Glutamatergic neuron (in vitro differentiated cells): ENCODE results near the gene IL4. TPM values are rescaled to one million over a fixed set of nuclear protein-coding genes. Genes with fewer than 3 reads are reported as not detected.

Source experiments
- DNase-seq: peaks from one replicate; pipeline ENCODE4 v3.0.0; 2022
- H3K27ac Mint-ChIP-seq: one replicate; pipeline ENCODE4 v1.8.0; 2020; ENCODE audit warnings: mild to moderate bottlenecking, mixed read lengths, inconsistent platforms; ENCODE audit not compliant: unreplicated experiment
- H3K27me3 Mint-ChIP-seq: one replicate; pipeline ENCODE4 v1.8.0; 2020; ENCODE audit warnings: mild to moderate bottlenecking, moderate library complexity, mixed read lengths, inconsistent platforms; ENCODE audit not compliant: unreplicated experiment
- H3K36me3 Mint-ChIP-seq: one replicate; pipeline ENCODE4 v1.8.0; 2020; ENCODE audit warnings: mild to moderate bottlenecking, mixed read lengths, inconsistent platforms; ENCODE audit not compliant: unreplicated experiment
- H3K4me1 Mint-ChIP-seq: one replicate; pipeline ENCODE4 v1.8.0; 2020; ENCODE audit warnings: mild to moderate bottlenecking, low read depth, mixed read lengths, inconsistent platforms; ENCODE audit not compliant: unreplicated experiment
- H3K4me3 Mint-ChIP-seq: one replicate; pipeline ENCODE4 v1.8.0; 2020; ENCODE audit warnings: mild to moderate bottlenecking, mixed read lengths, inconsistent platforms; ENCODE audit not compliant: unreplicated experiment
- H3K9me3 Mint-ChIP-seq: one replicate; pipeline ENCODE4 v1.8.0; 2020; ENCODE audit warnings: mild to moderate bottlenecking, moderate library complexity, mixed read lengths, inconsistent platforms; ENCODE audit not compliant: unreplicated experiment
- total RNA-seq: library from RNA; stranded (reverse); fragmentation: NEBNext Ultra II Directional; extraction: Animal tissue kit (Norgen Biotek cat#: 25700); gene quantifications from one replicate; pipeline ENCODE4 v1.2.1, GENCODE V29; 2021; ENCODE audit not compliant: unreplicated experiment
- TF ChIP-seq, protein P1 (sequence below): fragments of 200-600 bp; sonication (generic); IDR thresholded peaks from one replicate; pipeline ENCODE4 v1.5.0; 2021; ENCODE audit not compliant: partially characterized antibody, unreplicated experiment

IL4 gene
- total RNA-seq, 1 donor from 2014 or later = not detected

DNA sequence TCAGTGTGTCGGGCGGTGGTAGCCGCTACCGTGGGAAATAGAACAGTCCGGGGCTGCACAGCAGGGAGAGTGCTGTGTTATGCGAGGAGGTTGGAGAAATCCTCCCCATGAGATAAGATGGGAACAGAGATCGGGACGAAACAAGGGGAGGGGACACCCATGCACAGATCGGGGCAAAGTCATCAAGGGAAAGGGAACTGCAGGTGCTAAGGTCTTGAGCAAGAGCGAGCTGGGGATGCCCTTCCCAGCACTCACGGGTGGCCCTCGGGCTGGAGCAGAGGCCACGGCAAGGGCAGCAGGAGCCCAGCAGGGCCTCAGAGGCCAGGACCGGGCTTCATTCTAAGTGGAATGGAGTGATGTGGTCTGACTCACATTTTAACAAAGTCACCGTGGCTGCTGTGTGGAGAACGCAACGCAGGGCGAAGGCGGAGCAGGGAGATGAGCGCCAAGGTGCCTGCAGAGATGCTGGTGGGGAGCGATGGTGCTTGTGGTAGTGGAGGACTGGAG lies 8.2 kb upstream of the IL4 start:
- Mint-ChIP-seq H3K4me1 (peaks cover 16% of the 10 kb centered on the region), H3K36me3 (no peaks in the 10 kb centered on the region), H3K27me3 (peaks cover 7% of the 10 kb centered on the region), H3K27ac (no peak overlapping the region), H3K9me3 (peaks cover 8% of the 10 kb centered on the region), H3K4me3 (no peak overlapping the region)
- TF ChIP-seq, protein P1, sequence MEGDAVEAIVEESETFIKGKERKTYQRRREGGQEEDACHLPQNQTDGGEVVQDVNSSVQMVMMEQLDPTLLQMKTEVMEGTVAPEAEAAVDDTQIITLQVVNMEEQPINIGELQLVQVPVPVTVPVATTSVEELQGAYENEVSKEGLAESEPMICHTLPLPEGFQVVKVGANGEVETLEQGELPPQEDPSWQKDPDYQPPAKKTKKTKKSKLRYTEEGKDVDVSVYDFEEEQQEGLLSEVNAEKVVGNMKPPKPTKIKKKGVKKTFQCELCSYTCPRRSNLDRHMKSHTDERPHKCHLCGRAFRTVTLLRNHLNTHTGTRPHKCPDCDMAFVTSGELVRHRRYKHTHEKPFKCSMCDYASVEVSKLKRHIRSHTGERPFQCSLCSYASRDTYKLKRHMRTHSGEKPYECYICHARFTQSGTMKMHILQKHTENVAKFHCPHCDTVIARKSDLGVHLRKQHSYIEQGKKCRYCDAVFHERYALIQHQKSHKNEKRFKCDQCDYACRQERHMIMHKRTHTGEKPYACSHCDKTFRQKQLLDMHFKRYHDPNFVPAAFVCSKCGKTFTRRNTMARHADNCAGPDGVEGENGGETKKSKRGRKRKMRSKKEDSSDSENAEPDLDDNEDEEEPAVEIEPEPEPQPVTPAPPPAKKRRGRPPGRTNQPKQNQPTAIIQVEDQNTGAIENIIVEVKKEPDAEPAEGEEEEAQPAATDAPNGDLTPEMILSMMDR = no peak
- no peak for DNase-seq

DNA sequence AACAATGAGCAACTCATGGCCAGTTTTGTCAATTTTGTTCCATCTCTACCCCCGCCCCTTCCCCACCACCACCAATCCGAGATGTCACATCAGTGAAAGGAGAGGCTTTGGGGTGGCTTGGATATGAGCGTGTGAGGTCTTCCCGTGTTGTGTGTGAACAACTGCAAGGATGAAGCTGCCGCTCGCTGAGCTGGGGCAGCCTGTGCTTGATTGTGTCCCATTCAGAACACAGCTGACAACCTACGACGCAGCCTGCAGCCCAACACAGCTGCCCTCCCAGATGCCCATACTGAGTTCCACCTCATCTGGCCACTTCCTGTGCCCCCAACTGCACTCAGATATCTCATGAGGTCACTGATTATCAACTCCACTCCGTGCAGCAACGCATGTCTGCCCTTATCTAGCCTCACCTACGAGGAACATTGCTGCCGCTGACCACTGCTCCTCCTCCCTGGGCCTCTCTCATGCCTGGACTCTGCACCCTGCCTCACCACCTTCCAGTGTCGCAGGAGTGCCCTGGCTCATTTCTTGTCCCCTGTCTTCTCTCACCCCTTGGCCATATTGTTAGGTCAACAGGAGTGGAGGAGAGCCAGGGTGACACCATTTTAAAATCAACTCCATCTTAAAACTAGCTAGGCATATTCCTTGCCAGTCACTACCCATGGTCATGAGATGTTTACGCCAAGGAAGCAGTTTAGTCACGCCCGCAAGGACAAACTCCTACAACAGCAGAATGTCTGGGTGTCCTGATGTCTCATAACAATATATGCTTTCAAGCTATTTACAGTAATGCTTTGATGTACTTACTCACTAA lies 7.3 kb upstream of the IL4 start:
- H3K9me3 Mint-ChIP-seq = peaks cover 5% of the 10 kb centered on the region
- peaks cover 7% of the 10 kb centered on the region for H3K27me3 Mint-ChIP-seq
- H3K36me3 Mint-ChIP-seq = no peaks in the 10 kb centered on the region
- H3K27ac Mint-ChIP-seq = no peak overlapping the region
- peaks cover 14% of the 10 kb centered on the region for H3K4me1 Mint-ChIP-seq
- H3K4me3 Mint-ChIP-seq = no peak overlapping the region
- no peak for DNase-seq
- TF ChIP-seq, protein P1 = no peak

DNA sequence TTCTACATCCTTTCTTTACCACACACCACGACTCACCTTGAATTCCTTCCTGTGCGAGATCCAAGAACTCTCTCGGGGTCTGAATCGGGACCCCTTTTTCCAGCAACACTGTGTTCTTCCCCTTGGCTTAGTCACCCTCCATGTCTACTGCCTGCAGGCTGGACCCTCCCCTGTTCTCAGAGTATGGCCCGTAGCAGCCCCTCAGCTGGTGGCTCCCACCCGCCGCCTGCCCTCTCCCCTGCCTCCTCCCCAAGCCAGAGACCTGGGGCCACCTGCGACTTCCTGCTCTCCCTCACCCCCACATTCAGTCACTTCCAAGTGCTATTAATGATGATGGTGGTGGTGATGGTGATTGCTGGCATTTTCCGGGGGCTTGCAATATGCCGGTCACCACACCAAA lies 6.5 kb upstream of the IL4 start:
- no peak overlapping the region for H3K27ac Mint-ChIP-seq
- TF ChIP-seq, protein P1 = no peak
- no peak for DNase-seq
- peaks cover 3% of the 10 kb centered on the region for H3K27me3 Mint-ChIP-seq
- no peaks in the 10 kb centered on the region for H3K36me3 Mint-ChIP-seq
- H3K9me3 Mint-ChIP-seq = peaks cover 5% of the 10 kb centered on the region
- H3K4me1 Mint-ChIP-seq = peaks cover 14% of the 10 kb centered on the region
- no peak overlapping the region for H3K4me3 Mint-ChIP-seq

DNA sequence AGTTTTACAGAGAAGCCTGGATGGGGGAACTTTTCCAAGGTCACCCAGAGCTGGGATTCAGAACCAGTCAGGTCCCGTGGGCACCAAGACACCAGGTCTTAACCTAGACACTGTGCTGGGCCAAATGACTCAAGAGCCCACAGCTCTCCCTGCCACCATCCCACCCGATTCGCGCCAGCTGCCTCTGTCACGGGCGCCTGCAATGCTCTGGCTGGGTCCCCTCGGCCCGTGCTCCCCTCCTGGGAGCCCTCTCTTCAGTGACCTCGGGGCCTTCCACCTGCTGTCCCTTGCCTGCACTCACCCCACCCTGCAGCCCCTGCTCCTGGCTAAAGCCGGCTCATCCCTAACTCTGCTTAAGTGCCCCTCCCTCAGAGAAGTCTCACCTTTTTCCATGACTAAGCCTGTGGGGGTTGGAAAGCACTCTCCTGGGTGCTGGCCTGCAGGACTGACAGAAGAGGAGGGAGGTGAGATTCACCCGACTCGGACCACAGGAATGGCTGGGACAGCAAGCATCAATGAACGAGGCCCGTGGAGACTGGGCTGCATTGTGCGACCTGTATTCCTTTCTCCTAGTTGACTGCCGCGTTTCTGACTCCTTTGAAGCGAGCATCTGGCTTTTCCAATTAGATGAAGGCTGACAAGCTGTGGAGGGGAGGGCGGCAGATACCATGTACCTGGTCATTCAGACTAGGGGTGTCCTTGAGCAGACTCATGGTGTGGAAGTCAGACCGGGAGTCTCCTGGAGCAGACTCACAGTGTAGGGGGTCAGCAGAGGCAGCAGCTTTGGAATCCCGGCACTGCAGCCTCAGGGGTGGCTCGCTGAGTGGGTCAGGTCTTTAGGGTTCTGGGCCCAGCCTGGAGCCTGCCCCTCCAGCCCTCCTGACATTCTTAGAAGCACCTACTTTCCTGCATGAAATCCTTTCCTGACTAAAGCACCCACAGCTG lies 5.8 kb upstream of the IL4 start:
- H3K27me3 Mint-ChIP-seq = peaks cover 2% of the 10 kb centered on the region
- H3K27ac Mint-ChIP-seq = no peak overlapping the region
- H3K36me3 Mint-ChIP-seq = no peaks in the 10 kb centered on the region
- H3K4me1 Mint-ChIP-seq = peaks cover 13% of the 10 kb centered on the region
- peaks cover 5% of the 10 kb centered on the region for H3K9me3 Mint-ChIP-seq
- no peak overlapping the region for H3K4me3 Mint-ChIP-seq
- TF ChIP-seq, protein P1 = no peak
- no peak for DNase-seq
